ENCODE results near the gene ADAD2. TPM values are rescaled to one million over a fixed set of nuclear protein-coding genes. Genes with fewer than 3 reads are reported as not detected.
A peak's percentile ranks its signal among the peaks of the same experiment; 100 is the strongest.

Gene ADAD2
- total RNA-seq, 1 donor from 2014 or later = 0.87 TPM

GRCh38 chr16:84207251-84207650, 16.3 kb downstream of the ADAD2 start:
- TF ChIP-seq CTCF (IDR thresholded peaks at IDR 0.05; ENCODE audit: unreplicated experiment) = no peak
- no peak for DNase-seq (ENCODE audit: low spot score)
- Mint-ChIP-seq H3K27ac (ENCODE audit: unreplicated experiment) (no peak overlapping the region), H3K27me3 (ENCODE audit: unreplicated experiment) (peaks cover 1% of the 10 kb centered on the region), H3K4me3 (ENCODE audit: unreplicated experiment) (no peak overlapping the region), H3K36me3 (ENCODE audit: low read depth, unreplicated experiment) (no peaks in the 10 kb centered on the region), H3K9me3 (ENCODE audit: unreplicated experiment) (no peaks in the 10 kb centered on the region), H3K4me1 (ENCODE audit: unreplicated experiment) (no peaks in the 10 kb centered on the region)

- Mint-ChIP-seq H3K4me3 (ENCODE audit: unreplicated experiment) (no peak overlapping the region), H3K36me3 (ENCODE audit: low read depth, unreplicated experiment) (no peaks in the 10 kb centered on the region), H3K9me3 (ENCODE audit: unreplicated experiment) (no peaks in the 10 kb centered on the region), H3K27me3 (ENCODE audit: unreplicated experiment) (peaks cover 1% of the 10 kb centered on the region), H3K27ac (ENCODE audit: unreplicated experiment) (no peak overlapping the region), H3K4me1 (ENCODE audit: unreplicated experiment) (no peaks in the 10 kb centered on the region)
- no peak for DNase-seq (ENCODE audit: low spot score)
- no peak for TF ChIP-seq CTCF (IDR thresholded peaks at IDR 0.05; ENCODE audit: unreplicated experiment)
These were observed 16.9 kb downstream of the ADAD2 start for GRCh38 chr16:84207879-84208278.

- H3K4me3 Mint-ChIP-seq (ENCODE audit: unreplicated experiment) = no peak overlapping the region
- DNase-seq (ENCODE audit: low spot score) = no peak
These were observed 19.0 kb downstream of the ADAD2 start for GRCh38 chr16:84209989-84210388.

GRCh38 chr16:84212154-84212553, 21.2 kb downstream of the ADAD2 start:
- H3K4me1 Mint-ChIP-seq (ENCODE audit: unreplicated experiment) = no peaks in the 10 kb centered on the region
- no peak for TF ChIP-seq CTCF (IDR thresholded peaks at IDR 0.05; ENCODE audit: unreplicated experiment)
- H3K4me3 Mint-ChIP-seq (ENCODE audit: unreplicated experiment) = no peak overlapping the region
- peaks cover 1% of the 10 kb centered on the region for H3K27me3 Mint-ChIP-seq (ENCODE audit: unreplicated experiment)
- H3K36me3 Mint-ChIP-seq (ENCODE audit: low read depth, unreplicated experiment) = no peaks in the 10 kb centered on the region
- no peak overlapping the region for H3K27ac Mint-ChIP-seq (ENCODE audit: unreplicated experiment)
- DNase-seq (ENCODE audit: low spot score) = no peak
- no peaks in the 10 kb centered on the region for H3K9me3 Mint-ChIP-seq (ENCODE audit: unreplicated experiment)

More at GRCh38 chr16:84209989-84210388, 19.0 kb downstream of the ADAD2 start:
- no peaks in the 10 kb centered on the region for H3K9me3 Mint-ChIP-seq (ENCODE audit: unreplicated experiment)
- H3K4me1 Mint-ChIP-seq (ENCODE audit: unreplicated experiment) = no peaks in the 10 kb centered on the region
- peak overlapping the region; percentile 11 for H3K27ac Mint-ChIP-seq (ENCODE audit: unreplicated experiment)
- H3K36me3 Mint-ChIP-seq (ENCODE audit: low read depth, unreplicated experiment) = no peaks in the 10 kb centered on the region
- H3K27me3 Mint-ChIP-seq (ENCODE audit: unreplicated experiment) = peaks cover 3% of the 10 kb centered on the region
- no peak for TF ChIP-seq CTCF (IDR thresholded peaks at IDR 0.05; ENCODE audit: unreplicated experiment)

- H3K27me3 Mint-ChIP-seq (ENCODE audit: unreplicated experiment) = peaks cover 1% of the 10 kb centered on the region
- no peak overlapping the region for H3K4me3 Mint-ChIP-seq (ENCODE audit: unreplicated experiment)
- no peak for TF ChIP-seq CTCF (IDR thresholded peaks at IDR 0.05; ENCODE audit: unreplicated experiment)
- H3K27ac Mint-ChIP-seq (ENCODE audit: unreplicated experiment) = no peak overlapping the region
- DNase-seq (ENCODE audit: low spot score) = no peak
- no peaks in the 10 kb centered on the region for H3K4me1 Mint-ChIP-seq (ENCODE audit: unreplicated experiment)
- H3K36me3 Mint-ChIP-seq (ENCODE audit: low read depth, unreplicated experiment) = no peaks in the 10 kb centered on the region
- no peaks in the 10 kb centered on the region for H3K9me3 Mint-ChIP-seq (ENCODE audit: unreplicated experiment)
These were observed 21.7 kb downstream of the ADAD2 start for GRCh38 chr16:84212631-84213030.
